Fibroblast of skin of abdomen (primary cell): ENCODE data around the gene TRIOBP.
"Not testable (repeated sequence)": the region's sequence is repeated elsewhere in the genome, so short reads cannot be mapped to it uniquely, and the experiment has no call there.

Experiments
- DNase-seq: peaks from one replicate; pipeline ENCODE4 v3.0.0-alpha.2; 2013

Gene TRIOBP

DNA sequence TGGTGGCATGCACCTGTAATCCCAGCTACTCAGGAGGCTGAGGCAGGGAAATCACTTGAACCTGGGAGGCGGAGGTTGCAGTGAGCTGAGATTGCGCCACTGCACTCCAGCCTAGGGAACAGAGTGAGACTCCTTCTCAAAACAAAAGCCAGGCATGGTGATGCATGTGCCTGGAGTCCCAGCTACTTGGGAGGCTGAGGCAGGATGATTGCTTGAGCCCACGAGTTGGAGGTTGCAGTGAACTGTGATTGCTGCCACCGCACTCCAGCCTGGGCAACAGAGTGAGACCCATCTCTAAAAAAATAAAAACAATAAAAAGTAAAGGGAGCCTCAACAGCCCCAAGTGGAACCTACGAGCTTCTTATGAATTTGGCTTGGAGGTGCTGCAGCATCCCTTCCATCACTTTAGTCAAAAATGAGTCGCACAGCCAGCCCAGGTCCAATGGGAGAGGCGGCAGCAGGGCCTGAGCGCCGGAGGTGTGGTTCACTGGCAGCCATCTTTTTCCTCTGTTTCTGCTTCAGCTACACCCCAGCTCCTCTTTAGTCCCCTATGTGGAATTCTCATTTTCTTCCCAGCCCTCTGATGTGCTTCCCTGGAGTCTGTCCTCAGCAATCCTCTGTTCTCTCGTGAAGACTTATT lies 81.6 kb downstream of the TRIOBP start:
- no peak for DNase-seq

DNA sequence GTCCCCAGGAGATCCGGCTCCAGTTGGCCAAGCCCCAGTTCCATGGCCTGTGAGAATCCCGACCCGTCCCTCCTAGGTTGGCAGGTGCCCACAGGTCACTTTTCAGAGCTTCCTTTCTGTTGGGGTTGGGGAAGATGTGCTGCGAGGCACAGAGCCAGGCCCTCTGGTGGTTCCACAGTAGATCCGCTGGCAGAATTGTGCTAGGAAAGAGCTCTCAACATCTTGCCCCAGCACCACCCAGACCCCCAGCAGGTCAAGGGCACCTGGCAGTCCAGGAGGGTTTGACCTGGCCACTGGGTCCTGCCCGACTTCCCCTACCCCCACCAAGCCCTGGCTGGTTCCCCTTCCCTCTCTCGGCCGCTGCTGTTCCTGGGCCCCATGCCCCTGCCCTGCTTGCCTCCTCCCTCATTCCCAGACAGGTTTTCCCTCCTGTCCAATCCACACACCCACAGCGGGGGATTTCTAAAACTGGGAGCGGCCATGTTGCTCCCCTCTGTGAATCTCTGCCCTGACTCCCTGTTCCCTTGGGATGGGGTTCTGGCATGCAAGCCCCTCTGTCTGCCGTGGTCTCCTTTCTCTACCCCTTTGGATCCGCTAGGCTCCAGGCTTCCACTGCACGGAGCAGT lies 84.7 kb downstream of the TRIOBP start:
- no peak for DNase-seq

DNA sequence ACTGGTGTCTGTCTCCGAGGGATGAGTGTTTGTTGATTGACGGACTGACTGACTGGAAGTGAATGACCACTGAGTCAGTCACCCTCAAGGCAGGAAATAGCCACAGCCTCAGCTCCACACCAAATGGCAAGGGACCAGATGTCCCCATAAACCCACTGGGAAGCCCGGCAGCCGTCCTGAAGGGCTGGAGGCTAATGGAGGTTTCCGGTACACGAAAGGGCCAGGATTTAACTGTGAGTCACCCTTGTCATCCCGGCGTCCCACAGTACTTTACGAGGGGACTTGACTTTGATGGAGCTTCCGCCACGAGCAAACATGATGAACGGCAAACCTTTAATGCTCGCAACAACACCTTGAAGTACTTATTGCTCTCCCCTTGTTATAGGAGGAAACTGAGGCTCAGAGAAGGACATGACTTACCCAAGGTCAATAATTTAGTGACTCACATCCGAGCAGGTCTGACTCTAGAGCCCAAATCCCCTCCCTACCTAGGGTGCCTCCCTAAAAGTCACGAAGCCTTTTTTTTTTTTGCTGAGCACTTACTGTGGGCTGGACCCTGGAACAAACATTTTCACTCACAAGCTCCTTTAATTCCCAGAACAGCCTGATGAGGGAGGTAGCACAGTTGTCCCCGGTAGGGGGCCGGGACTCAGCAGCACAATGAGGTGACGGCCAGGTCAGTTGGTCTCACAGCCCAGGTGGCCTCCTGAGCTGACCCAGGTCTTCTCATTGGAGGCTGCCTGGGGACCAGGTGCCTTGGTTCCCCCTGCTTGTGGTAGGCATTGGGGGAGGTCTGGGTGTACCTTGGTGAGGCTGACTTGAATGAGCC lies 85.7 kb downstream of the TRIOBP start:
- DNase-seq: no peak

DNA sequence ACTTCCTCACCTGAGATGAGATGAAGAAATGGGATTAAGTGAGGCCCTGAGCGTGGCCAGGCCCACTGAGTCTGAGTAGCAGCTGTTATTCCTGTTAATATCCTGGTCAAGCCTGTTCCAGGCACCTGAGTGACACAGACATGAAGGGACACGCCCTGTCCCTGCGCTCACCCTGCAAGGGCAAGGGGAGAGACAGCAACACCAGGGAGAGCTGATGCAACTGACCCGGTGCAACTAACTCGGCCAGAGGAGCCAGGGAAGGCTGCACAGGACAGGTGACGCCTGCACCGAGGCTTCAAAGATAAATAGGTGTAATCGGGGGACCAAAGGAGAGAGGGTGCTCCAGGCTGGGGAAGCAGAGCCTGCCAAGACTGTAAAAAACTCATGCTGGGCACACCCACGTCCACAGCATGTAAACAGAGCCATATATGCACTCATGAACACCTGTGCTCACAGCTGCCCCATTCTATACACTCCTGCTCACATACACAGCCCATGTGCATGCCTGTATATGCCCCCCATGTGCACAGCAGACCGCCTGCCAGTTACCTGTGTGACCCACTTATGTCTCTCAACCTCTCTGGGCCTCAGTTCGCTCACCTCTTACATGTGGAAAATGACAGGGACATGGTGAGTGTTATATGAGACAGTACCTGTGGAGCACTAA lies 88.1 kb downstream of the TRIOBP start:
- no peak for DNase-seq

DNA sequence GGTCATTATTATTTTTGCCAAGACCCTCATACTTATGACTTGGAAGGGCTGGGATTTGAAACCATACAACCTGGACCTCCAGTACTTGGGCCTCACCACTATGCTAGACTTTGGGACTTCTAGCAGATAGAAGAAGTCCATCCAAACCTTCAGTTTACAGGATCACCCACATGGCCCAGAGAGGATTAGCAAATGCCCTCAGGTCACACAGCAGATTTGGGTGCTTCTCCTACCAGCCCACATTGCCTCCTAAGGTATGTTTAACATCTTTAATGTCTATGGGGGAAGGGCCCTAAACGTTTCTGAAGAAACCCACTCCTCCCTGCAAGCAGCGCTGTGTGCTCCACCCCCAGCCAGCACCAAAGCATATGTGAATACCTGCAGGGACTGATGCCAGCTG lies 93.4 kb downstream of the TRIOBP start:
- no peak for DNase-seq

DNA sequence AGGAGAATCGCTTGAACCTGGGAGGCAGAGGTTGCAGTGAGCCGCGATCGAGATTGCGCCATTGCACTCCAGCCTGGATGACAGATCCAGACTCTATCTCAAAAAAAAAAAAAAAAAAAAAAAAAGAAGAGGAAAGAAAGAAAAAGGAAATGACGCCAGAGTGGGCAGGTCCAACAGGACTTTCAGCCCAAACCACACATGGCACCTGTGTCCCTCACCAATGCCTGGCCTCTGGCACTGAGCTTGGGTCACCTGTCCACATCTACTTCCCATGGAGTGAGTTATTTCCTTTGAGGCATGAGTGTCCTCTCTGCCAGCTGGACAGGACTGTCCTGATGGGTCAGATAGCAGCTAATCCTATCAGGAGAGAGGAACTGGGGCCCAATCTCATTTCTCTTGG lies 95.6 kb downstream of the TRIOBP start:
- no peak for DNase-seq

DNA sequence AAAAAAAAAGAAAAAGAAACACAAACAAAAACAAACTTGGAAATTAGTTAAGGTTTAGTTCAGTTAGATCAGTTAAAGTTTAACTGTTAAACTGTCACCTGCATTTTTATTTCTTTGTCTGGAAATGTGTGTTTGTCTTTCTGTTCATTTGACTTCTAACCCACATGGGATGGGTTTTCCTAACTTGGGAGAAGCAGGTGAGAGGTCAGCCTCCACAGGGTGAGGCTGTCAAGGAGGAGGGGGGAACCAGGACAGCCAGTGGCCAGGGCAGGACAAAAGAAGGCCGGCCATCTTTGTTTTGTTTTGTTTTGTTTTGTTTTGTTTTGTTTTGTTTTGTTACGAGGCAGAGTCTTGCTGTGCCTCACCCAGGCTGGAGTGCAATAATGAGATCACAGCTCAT lies 97.5 kb downstream of the TRIOBP start:
- no peak for DNase-seq

DNA sequence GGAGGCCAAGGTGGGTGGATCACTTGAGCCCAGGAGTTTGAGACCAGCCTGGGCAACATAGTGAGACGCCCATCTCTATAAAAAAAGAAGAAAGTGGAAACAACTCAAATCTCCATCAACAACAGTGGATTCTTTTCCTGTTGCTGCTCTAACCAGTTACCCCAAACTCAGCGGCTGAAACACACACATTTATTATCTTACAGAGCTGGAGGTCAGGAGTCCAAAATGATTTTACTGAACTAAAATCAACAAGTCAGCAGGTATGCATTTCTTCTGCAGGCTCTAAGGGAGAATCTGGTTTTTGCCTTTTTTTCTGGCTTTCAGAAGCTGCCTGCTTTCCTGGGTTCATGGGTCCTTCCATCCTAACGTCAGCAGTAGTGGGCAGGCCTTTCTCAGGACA lies 99.2 kb downstream of the TRIOBP start:
- no peak for DNase-seq

DNA sequence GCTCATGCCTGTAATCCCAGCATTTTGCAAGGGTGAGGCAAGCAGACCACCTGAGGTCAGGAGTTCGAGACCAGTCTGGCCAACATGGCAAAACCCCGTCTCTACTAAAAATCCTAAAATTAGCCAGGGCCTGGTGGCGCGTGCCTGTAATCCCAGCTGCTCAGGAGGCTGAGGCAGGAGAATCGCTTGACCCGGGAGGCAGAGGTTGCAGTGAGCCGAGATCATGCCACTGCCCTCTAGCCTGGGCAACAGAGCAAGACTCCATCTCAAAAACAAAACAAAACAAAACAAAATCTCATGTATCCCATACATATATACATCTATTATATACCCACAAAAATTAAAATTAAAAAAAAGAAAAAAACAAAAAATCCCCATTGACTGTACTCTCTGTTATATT lies 100.4 kb downstream of the TRIOBP start:
- not testable (repeated sequence) for DNase-seq

DNA sequence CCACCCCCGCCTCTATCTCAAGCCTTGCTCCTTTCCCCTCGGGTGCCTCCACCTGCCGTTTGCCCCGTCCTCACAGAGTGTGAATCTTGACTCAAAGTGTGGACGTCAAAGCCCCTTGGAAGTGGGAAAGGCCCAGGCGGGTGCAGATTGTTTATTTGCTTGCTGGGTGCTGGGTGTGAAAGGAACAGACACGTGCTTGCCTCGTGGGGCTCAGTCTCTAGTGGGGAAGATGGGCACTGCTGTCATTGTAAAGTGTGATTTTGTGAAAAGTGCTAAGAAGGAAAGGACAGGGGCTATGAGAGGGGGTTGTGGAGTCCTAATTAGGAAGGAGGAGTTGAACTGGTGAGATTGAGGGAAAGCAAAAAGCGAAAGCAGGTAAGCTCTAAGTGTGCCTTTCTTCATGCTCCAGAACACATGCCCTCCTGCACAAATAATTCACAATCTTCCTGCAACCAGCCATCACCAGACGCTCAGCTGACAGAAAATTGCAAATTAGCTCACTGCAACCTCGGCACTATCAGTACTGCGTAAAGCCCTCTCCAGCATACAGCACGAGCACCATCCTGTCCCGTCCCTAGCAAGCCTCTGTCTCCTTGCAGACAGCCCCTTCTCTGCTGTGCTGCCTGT lies 101.1 kb downstream of the TRIOBP start:
- DNase-seq: no peak

DNA sequence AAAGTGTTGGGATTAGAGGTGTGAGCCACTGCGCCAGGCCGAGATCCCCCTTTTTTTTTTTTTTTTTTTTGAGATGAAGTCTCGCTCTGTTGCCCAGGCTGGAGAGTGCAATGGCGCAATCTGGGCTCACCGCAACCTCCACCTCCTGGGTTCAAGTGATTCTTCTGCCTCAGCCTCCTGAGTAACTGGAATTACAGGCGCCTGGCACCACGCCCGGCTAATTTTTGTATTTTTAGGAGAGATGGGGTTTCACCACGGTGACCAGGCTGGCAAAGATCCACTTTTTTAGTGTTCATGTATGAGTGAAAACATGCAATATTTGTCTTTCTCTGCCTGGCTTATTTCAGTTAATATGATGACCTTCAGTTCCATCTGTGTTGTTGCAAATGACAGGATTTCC lies 103.1 kb downstream of the TRIOBP start:
- DNase-seq: not testable (repeated sequence)

DNA sequence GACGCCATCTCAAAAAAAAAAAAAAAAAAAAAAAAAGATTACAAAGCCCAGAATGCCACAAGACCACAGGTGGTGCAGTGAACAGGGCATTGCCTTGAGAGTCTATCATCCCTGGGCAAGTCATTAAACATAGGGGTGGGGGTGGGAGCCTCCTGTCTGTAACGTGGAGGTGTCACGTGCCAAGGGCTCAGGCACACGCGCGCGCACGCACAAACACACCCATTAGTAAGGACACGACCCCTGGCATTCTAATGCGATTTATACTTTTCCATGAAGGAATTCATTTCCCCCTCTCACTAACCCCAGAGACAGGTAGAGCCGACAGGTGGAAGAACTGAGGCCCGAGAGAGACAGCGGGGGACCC lies 105.1 kb downstream of the TRIOBP start:
- DNase-seq: no peak

DNA sequence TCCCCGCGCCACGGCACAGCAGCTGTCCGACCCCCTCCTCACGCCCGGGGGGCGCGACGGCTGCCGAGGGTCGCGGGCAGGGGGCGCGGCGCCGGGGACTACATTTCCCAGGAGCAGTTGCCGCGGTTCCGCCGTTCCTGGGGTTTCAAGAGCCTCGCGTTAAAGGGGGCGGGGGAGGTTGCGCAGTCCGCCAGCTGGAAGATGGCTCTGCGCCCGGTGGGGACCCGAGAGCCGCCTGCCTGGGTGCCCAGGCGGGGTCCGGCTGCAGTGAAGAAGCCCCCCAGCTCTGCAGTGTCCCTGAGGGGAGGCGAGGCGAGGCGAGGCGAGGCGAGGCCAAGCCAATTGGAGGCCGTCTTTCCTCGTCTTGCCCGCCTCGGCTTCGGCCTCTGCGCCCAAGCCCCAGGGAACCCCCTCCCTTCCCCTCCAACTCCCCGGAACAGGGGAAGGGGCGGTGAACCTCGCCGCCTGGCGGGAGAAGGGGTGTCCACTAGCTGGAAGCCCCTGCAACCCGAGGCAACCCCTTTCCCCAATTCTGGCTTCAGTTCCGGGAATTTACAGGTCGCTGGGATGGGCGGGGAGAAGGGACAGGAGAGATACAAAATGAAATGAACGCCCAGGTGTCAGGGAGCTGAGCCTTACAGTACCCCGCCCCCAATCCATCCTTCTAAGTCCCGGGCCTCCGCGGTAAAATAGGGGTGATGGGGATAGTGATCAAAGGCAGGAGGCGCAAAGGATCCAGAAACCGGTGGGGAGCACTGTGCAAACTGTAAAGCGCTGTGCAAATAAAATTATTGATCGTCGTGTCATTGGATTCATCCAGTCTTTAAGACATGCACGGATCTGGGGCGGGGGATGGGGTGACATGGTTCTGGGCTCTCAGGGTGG lies 105.7 kb downstream of the TRIOBP start:
- DNase-seq: peak; percentile 53

DNA sequence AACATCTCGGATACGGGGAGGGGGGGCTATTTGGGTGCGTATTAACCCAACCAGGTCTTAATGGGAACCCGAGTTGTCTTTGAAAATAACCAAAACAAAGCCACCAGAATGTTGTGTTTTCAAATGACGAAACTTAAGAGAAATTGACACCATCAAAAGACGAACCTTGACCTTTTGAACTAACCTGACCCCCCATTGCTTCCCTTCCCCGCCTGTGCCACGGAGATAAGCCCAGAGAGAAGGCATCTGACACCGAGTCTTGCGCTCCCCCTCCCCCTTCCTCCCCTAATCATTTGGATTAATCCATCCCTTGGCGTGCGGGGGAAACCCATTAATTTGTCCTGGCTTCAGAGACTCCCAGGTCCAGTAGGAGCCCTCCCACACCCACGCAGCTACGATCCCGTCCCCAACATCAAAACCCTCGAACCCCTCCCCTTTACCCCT lies 106.4 kb downstream of the TRIOBP start:
- no peak for DNase-seq

DNA sequence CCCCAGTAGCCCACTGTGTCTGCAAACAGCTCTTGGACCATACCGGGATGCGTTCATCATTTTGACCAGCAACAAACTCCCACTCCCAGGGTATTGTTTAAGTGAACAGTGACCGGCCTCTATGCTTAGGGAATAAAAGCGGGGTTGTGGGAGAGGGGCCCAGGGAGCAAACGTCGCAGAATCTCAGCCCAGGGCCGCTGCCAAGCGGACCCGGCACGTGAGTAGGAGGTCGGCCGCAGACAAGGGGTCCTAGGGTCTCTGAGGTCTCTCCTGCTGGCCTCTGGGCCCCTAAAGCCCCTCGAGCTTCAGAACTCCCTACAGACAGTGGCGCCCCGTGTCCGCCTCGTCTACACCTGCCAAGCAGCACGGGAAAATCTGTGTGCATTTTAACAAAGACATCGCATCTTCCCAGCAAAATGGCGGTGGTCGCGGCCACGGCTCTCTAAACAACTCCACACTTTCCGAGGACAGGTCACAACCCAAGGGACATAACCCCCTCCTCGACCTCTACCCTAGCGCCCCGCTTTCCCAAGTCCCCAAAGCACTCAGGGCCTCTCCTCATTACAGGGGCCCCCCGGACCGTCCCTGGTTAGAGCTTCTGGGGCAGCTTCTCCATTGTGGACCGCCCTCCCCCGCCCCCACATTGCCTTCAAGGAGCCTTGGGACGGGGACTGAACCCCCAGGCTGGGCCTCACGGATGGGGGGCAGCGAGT lies 106.9 kb downstream of the TRIOBP start:
- no peak for DNase-seq

DNA sequence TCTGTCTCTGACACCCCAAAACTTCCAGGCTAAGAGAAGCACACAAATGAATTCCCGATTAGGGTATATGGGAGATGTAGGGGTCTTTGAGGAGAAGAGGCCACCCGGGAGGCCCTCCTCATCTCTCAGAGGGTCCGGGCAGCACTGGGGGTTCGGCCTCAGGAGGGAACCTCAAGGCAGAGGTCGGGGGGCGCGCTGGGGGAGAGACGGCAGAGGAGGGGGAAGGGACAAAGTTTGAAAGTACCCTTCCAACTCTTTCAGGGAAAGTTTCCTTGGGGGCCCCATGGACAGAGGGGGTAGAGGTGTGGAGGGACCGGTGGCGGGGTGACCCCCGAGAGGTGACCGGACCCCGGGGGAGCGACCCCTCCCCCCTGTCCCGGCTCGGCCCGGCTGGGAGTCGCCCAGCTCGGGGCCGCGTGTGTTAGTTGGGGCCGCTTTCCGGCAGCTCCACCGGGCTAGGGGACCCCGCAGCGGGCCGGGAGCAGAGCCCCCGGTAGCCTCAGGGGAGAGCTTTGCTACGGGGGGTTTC lies 107.6 kb downstream of the TRIOBP start:
- DNase-seq: no peak

DNA sequence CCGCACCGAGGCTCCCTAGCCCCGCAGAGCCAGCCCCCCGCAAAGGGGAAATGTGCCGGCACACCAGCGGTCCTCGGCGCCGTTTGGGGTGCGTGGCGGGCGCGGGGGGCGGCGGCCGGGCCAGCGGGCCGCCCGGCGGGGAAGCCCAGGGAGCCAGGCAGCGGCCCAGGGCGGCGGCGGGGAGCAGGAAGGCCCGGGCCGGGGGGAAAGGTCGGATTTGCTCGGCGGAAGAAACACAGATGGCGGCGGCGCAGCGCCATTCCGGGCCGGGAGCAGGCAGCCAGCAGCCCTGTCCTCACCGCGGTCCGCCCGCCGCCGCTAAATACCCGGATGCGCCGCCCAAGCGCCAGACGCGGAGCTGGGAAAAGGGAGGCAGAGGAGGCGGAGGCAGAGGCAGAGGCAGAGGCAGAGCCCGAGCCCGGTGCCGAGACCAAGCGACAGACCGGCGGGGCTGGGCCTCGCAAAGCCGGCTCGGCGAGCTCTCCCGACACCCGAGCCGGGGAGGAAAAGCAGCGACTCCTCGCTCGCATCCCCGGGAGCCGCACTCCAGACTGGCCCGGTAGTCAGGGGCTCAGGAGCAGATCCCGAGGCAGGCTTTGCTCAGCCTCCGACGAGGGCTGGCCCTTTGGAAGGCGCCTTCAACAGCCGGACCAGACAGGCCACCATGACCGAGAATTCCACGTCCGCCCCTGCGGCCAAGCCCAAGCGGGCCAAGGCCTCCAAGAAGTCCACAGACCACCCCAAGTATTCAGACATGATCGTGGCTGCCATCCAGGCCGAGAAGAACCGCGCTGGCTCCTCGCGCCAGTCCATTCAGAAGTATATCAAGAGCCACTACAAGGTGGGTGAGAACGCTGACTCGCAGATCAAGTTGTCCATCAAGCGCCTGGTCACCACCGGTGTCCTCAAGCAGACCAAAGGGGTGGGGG lies 108.3 kb downstream of the TRIOBP start:
- peak; percentile 85 for DNase-seq

DNA sequence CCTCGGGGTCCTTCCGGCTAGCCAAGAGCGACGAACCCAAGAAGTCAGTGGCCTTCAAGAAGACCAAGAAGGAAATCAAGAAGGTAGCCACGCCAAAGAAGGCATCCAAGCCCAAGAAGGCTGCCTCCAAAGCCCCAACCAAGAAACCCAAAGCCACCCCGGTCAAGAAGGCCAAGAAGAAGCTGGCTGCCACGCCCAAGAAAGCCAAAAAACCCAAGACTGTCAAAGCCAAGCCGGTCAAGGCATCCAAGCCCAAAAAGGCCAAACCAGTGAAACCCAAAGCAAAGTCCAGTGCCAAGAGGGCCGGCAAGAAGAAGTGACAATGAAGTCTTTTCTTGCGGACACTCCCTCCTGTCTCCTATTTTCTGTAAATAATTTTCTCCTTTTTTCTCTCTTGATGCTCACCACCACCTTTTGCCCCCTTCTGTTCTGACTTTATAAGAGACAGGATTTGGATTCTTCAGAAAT lies 109.0 kb downstream of the TRIOBP start:
- no peak for DNase-seq
